ENCODE measurements around the gene SH3TC2.
"Not testable (repeated sequence)": the region's sequence is repeated elsewhere in the genome, so short reads cannot be mapped to it uniquely, and the experiment has no call there.

Gene SH3TC2

DNA sequence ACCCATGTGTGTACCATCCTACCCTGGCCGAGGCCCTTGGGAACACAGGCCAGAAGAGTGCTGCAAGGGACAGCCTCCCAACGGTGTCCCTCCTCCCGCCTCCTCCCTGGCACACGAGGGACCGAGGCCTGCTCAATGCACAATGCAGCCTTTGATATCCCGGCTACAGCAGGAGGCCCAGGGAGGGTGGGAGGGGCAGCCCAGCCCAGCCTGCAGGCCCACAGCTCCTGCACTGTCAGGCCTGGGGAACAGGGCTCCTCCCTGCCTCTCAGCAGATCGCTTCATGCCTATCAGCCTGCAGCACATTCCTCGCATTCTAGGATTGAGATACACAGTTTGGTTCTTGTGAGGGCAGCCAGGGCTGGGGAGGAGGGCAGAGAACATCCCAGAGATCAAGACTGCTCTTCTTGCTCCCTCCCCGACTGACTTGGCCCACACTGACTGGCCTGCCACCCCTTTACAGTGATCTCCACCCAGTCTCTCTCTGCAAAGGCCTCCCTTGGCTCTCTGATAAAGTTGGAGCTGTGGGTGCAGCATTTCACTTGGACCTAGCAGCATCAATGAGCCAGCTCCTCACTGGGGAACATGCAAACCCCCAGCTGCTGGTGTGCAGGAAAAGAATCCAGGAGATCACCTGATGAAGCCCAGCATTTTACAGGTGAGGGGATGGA is at the start of gene SH3TC2:
Gene SH3TC2 (minus strand): TSS at position 46 of the 671 bp plus-strand sequence. CDS start 40 bp downstream, at position 6.
- no peak for DNase-seq (ENCODE audit: low read depth)

GRCh38 chr5:149110406-149110805 is 47.5 kb upstream of the SH3TC2 start:
- DNase-seq (ENCODE audit: low read depth) = no peak

DNA sequence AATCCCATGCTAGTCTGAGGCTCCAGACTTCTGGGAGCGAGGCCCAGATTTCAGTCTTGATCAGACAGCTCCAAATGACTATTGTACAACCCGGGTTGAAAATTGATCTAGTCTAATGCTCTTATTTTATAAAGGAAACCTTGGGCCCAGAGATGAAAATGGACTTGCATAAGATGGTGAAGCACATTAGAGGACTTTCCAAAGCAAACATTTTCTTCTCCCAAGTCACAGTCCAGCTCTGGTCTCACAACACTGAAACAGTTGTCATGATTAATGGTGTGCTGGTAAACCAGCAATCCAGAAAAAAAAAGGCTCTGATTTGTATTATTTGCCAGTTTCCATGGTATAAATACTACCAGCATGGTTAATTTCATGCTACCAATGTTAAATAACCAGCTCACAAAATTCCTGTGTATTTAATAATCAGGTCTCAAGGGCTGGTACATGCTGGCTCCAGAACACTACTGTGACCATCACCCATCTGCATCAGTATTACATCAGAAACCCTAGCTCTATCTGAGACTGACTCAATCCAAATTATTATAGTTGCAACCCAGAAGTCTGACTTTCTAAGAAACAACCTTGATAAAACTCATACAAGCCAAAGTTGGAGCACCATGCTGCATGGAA is 45.9 kb upstream of the SH3TC2 start:
- no peak for DNase-seq (ENCODE audit: low read depth)

- no peak for DNase-seq (ENCODE audit: low read depth)
These were observed 37.5 kb upstream of the SH3TC2 start for GRCh38 chr5:149100331-149100730.

- no peak for DNase-seq (ENCODE audit: low read depth)
These were observed 37.1 kb upstream of the SH3TC2 start for GRCh38 chr5:149099920-149100319.

DNA sequence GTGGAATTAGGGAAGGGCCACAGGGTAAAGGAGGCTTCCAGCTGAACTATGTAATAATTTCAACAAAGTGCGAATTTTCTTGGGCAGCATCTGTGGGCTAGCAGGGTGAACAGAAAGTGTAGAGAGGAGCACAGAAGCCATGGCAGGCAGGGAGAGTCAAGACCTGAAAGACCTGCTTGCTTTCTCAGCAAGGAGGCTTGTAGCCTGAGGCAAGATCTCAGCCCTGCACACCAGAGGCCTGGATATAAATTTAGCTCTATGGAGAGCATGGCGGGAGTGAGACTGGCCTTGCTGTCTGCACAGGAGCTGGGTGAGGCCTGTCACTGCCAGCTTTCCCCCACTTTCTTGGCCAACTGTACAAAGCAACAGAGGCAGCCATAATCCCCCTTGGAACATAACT is 32.1 kb upstream of the SH3TC2 start:
- DNase-seq (ENCODE audit: low read depth) = no peak

GRCh38 chr5:149093625-149094024 is 30.8 kb upstream of the SH3TC2 start:
- no peak for DNase-seq (ENCODE audit: low read depth)

DNA sequence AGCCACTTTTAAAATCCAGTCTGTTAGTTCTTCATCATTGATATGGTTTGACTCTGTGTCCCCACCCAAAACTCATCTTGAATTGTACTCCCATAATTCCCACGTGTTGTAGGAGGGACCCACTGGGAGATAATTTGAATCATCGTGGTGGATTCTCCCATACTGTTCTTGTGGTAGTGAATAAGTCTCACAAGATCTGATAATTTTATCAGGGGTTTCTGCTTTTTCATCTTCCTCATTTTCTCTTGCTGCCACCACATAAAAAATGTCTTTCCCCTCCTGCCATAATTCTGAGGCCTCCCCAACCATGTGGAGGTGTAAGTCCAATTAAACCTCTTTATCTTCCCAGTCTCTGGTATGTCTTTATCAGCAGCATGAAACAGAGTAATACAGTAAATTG is 26.9 kb upstream of the SH3TC2 start:
- DNase-seq (ENCODE audit: low read depth) = no peak

DNA sequence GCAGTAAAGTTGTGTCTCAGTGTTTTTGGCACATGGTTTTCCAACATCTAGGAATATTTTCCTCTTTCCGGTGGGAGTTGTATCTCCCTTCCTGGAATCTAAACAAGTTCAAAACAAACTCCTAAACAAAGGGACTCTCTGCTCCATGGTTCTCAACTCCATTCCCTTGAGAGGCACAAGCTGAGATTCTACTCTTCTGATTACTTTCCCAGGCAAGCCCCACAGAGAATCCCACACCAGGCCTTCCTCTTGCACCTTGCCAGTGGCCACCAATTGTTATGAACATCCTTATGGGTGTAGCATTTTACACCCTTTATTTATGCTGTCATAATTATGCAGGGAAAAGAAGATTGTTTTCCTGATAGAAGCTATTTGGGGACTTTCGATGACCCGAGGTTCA is 25.8 kb upstream of the SH3TC2 start:
- no peak for DNase-seq (ENCODE audit: low read depth)

- DNase-seq (ENCODE audit: low read depth) = no peak
These were observed 21.0 kb upstream of the SH3TC2 start for GRCh38 chr5:149083846-149084245.

DNA sequence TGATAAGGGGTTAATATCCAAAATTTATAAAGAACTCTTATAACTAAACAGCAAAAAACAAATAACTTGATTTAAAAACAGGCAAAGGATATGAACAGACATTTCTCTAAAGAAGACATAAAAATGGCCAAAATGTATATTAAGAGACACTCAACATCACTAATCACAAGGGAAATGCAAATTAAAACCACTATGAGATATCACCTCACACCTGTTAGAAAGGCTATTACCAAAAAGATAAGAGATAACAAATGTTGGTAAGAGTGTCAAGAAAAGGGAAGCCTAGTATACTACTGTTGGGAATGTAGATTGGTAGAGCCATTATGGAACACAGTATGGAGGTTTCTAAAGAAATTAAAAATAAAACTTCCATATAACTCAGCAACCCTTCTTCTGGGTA is 19.4 kb upstream of the SH3TC2 start:
- DNase-seq (ENCODE audit: low read depth) = no peak

DNA sequence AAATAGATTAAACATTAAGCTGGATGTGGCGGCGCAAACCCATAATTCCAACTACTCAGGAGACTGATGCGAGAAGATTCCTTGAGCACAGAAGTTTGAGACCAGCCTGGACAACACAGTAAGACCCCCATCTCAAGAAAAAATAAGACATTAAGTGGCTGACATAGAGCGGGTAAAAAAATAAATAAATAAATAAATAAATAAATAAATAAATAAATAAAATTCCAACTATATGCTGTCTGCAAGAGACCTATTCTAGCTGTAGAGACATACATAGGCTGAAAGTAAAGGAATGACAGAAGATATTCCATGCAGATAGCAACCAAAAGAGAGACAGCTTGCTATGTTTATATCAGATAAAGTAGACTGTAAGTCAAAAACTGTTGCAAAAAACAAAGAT is 17.4 kb upstream of the SH3TC2 start:
- DNase-seq (ENCODE audit: low read depth) = no peak

GRCh38 chr5:149079883-149080282 is 17.0 kb upstream of the SH3TC2 start:
- no peak for DNase-seq (ENCODE audit: low read depth)

- DNase-seq (ENCODE audit: low read depth) = not testable (repeated sequence)
These were observed 11.2 kb upstream of the SH3TC2 start for GRCh38 chr5:149074071-149074470.

GRCh38 chr5:149073213-149073612 is 10.4 kb upstream of the SH3TC2 start:
- no peak for DNase-seq (ENCODE audit: low read depth)

DNA sequence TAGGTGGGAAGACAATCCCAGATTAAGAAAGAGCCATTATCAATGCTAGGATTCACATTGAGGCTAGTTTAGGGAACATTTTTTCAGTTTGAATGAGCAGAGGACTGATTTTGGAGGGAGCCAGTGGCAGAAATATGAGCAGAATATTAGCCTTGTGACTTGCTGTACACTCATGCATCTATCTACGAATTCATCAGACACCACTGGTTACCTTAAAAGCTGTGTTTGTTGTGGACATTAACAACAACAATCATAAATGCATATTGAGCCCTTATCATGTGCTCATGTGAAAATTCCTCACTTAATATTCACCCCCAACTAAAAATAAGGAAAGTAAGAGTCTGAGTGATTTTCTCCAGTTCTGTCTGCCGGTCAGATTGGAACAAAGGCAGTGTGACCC is 9.9 kb upstream of the SH3TC2 start:
- no peak for DNase-seq (ENCODE audit: low read depth)

DNA sequence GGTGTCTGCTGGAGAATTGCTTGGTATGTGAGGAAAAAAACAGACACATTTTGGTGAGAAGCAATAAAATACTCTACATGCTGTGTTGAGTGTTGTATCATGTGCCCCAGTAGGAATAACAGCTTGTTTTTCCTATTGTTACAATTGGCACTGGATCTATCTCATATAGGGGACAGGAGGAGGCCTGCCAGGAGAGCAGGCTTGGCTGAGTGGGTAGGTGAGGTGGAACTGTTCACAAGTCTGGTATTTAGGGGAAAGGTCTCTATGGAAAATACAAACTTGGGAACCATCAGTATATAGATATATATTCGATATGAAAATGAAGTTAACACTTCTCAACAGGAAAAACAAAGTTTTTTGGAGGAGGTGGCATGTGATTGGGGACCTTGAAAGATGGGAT is 9.5 kb upstream of the SH3TC2 start:
- DNase-seq (ENCODE audit: low read depth) = no peak

DNA sequence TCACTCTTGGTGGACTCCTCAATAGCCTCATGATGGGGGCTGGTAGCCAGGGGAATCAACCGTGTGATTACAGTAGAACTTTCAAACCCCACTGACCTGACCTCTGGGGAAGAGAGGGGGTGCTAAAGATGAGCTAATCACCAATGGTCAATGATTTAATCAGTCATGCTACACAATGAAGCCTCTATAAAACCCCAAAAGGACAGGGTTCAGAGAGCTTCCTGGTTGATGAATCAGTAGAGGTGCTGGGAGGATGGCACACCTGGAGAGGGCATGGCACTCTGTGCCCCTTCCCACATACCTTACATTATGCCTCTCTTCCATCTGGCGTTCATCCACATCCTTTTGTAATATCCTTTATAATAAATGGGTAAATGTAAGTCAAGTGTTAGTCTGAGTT is 8.9 kb upstream of the SH3TC2 start:
- no peak for DNase-seq (ENCODE audit: low read depth)

- no peak for DNase-seq (ENCODE audit: low read depth)
These were observed 8.4 kb upstream of the SH3TC2 start for GRCh38 chr5:149071216-149071615.

GRCh38 chr5:149069711-149070110 is 6.8 kb upstream of the SH3TC2 start:
- no peak for DNase-seq (ENCODE audit: low read depth)

GRCh38 chr5:149063896-149064478 is 1.1 kb upstream of the SH3TC2 start:
- no peak for DNase-seq (ENCODE audit: low read depth)

DNA sequence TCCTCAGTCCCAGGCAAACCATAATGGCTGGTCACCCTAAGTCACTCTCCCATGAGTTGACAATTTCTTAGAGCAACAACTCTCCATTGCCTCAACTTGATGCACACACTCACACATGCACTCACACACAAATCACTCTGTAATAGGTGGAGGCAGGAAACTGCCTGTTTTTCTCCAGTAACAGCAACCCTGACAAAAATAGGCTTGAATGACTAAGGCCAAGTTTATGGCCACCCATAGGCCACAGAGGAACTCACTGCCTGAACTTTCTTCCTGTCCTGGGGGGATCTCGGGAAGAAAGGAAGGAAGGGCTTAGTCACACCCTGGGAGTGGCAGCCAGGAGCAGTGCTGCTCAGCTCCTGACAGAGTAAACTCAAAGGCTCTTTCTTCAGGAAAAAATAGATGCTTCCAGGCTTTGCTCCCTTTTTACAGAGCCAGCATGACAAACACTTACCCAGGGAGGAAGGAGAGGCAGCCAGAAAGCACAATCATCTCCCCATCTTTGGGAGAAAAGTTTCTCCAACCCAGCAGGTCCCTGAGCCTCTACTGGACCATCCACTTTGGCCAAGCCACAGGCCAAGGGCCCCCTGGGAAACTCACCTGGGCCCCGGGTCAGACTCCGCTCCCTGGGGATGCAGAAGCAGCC is 368 bp downstream of the SH3TC2 start:
- no peak for DNase-seq (ENCODE audit: low read depth)

DNA sequence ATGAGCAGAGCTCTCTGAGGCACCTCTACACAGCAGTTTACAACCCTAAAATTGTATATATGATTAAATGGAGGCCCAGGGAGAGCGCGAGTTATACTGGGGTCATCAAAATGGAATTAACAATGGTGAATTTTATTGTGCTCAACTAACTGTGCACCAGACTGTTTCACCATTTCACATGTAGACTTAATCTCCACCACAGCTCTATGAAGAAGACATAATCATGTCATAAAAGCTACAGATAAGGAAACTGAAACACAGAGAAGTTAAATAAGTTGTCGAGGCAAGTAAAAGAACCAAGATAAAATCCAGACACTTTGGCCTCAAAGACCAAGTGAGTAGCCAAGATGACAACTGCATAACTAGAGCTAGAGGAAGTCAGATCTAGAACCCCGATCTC is 1.5 kb downstream of the SH3TC2 start:
- DNase-seq (ENCODE audit: low read depth) = no peak
